ENCODE results near the gene PAGE2.
"Not testable (repeated sequence)": the region's sequence is repeated elsewhere in the genome, so short reads cannot be mapped to it uniquely, and the experiment has no call there.

The PAGE2 gene

DNA sequence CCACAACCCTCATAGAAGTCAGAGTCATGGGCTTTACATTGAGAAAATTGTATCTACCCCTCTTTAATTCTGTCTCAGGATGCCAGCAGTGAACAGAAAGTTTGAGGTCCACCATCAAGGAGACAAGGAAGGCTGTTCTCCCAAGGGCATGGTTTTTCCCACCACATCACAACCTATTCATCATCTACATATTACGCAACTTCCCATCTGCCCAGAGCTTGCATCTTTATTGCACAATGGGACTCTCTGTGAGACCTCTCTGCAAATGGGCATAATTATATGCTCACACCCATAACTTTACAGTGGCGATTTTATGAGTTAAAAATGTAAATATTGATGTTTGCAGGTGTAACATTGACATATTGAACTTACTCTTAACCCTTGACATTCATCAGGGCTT is 38.9 kb downstream of the PAGE2 start:
- FAIRE-seq = no peak

DNA sequence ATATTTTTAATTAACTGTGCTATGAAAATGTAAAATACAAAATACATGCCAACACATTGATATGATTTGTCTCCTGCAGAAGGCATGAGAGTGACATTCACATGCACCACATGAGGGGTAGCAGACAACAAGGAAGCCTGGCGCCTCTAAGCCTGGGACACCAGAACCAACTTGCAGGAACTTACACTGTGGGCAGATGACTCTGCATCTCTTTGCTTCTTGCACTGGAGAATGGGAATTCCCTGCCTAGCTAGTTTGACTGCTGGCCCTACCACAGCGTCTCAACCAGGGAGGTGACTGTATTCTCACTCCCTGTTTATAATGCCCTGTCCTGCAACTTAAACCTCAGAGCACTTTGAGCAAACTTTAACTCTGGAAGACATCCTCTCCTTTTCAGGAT is 40.5 kb downstream of the PAGE2 start:
- no peak for FAIRE-seq

DNA sequence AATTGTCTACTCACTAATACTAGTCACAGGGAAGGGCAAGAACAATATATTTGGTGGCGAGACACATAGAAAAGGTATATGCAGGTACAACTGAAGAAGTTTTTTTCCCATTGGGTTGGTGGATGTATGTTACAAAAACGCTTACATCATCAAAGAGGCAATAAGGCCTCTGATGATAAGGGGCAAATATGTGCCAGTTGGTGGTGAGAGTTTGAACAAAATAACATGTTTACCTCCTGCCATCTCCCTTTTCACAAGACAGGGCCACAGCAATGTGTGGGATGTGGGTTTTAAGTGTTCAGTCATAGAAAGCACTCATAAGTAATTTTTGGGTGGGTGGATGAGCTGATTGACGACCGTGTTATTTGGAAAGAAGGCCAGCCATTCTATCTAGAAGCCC is 41.7 kb downstream of the PAGE2 start:
- no peak for FAIRE-seq

- FAIRE-seq = no peak
These were observed 43.6 kb downstream of the PAGE2 start for GRCh38 chrX:55132416-55132815.

DNA sequence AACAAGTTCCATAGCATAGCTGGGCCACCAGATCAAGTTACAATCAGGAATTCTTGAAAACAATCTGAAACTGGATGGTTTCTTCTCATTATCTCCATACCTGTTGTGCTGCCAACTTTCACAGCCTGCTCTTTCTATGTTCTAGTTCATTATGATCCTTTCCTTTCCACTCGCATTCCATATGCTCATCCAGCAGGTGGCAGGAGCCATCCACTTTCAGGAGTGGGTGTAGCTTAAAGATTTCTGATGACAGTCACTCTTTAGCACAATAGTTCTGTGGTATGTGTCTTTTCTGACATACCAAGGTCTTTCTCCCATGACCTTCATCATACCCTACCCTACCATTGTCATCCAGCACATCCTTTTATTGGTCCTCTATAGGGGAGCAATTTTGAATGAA is 46.4 kb downstream of the PAGE2 start:
- FAIRE-seq = no peak

- not testable (repeated sequence) for FAIRE-seq
These were observed 52.0 kb downstream of the PAGE2 start for GRCh38 chrX:55140800-55141199.

Measured in endometrium (tissue), 2 donors.